SH-SY5Y (cell line): ENCODE data around the gene RAB27B.

Experiments
- GATA2 ChIP-seq: IDR thresholded peaks from 2 replicates; pipeline ENCODE4 v1.6.1; 2011; ENCODE audit warnings: mild to moderate bottlenecking, low read depth, low read length
- GATA3 ChIP-seq: IDR thresholded peaks from 2 replicates; pipeline ENCODE4 v1.6.1; 2011; ENCODE audit warnings: low read depth, mild to moderate bottlenecking, low read length, moderate library complexity

DNA sequence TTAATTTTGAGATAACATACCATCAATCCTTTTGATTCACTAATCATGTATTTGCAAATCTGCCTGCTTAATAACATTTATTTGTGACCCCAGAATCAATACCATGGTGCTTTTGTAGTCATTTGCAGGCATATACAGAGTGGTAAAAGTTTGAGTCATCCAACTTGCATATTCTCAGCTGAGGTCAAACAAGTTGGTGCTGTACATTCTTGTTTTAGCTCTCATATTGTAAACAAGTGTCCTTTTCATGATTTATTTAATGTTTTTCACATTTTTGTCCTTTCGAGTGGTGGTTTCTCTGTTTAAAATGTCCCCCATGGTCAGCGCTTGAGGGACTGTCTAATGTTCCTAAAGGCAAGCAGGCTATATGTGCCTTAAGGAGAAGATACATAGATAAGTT is 17.5 kb downstream of the RAB27B start:
- no peak for TF ChIP-seq GATA3
- no peak for TF ChIP-seq GATA2
